H9 (cell line): ENCODE measurements around the gene SIGLEC11. TPM values are rescaled to one million over a fixed set of nuclear protein-coding genes. Genes with fewer than 3 reads are reported as not detected.

Experiments
- DNase-seq: peaks from one replicate; pipeline ENCODE4 v3.0.0-alpha.2; 2017
- H2AFZ ChIP-seq: one replicate; pipeline ENCODE4 v1.6.1; 2013; ENCODE audit warnings: mild to moderate bottlenecking, low read length, control low read depth, moderate library complexity
- H2AK5ac ChIP-seq: 2 replicates; pipeline ENCODE4 v1.6.1; 2013; ENCODE audit warnings: low read length, control low read depth, mixed read lengths; ENCODE audit not compliant: insufficient read length
- H2BK120ac ChIP-seq: one replicate; pipeline ENCODE4 v1.6.1; 2013; ENCODE audit warnings: low read depth, mild to moderate bottlenecking, low read length, control low read depth, inconsistent platforms; ENCODE audit not compliant: poor library complexity, severe bottlenecking
- H2BK12ac ChIP-seq: 2 replicates; pipeline ENCODE4 v1.6.1; 2013; ENCODE audit warnings: low read length, control low read depth, mixed read lengths, low read depth; ENCODE audit not compliant: insufficient read length
- H2BK15ac ChIP-seq: 2 replicates; pipeline ENCODE4 v1.6.1; 2013; ENCODE audit warnings: low read depth, low read length, control low read depth
- H2BK20ac ChIP-seq: one replicate; pipeline ENCODE4 v1.6.1; 2013; ENCODE audit warnings: low read depth, mild to moderate bottlenecking, low read length, control low read depth, inconsistent platforms; ENCODE audit not compliant: poor library complexity, severe bottlenecking
- H2BK5ac ChIP-seq: 2 replicates; pipeline ENCODE4 v1.6.1; 2013; ENCODE audit warnings: low read length, control low read depth, mixed read lengths; ENCODE audit not compliant: insufficient read length
- H3K14ac ChIP-seq: 2 replicates; pipeline ENCODE4 v1.6.1; 2013; ENCODE audit warnings: low read length, control low read depth; ENCODE audit not compliant: insufficient read depth
- H3K18ac ChIP-seq: 2 replicates; pipeline ENCODE4 v1.6.1; 2013; ENCODE audit warnings: low read depth, mild to moderate bottlenecking, mixed read lengths, low read length, control low read depth; ENCODE audit not compliant: insufficient read length
- H3K23ac ChIP-seq: 2 replicates; pipeline ENCODE4 v1.6.1; 2013; ENCODE audit warnings: low read length, control low read depth, mixed read lengths, low read depth; ENCODE audit not compliant: insufficient read length
- H3K23me2 ChIP-seq: 2 replicates; pipeline ENCODE4 v1.6.1; 2013; ENCODE audit warnings: low read depth, mild to moderate bottlenecking, mixed read lengths, low read length, control low read depth; ENCODE audit not compliant: insufficient read length, poor library complexity, severe bottlenecking
- H3K27ac ChIP-seq: 2 replicates; pipeline ENCODE4 v1.5.1; 2013; ENCODE audit warnings: low read length, control low read depth, mixed read lengths, low read depth; ENCODE audit not compliant: insufficient read length
- H3K27me3 ChIP-seq: 2 replicates; pipeline ENCODE4 v1.6.1; 2013; ENCODE audit warnings: low read length, control low read depth, inconsistent platforms; ENCODE audit not compliant: insufficient read depth
- H3K4ac ChIP-seq: 2 replicates; pipeline ENCODE4 v1.6.1; 2013; ENCODE audit warnings: low read depth, mild to moderate bottlenecking, control low read depth, inconsistent platforms, low read length, moderate library complexity
- H3K4me1 ChIP-seq: 2 replicates; pipeline ENCODE4 v1.6.1; 2013; ENCODE audit warnings: low read length, control low read depth, inconsistent platforms; ENCODE audit not compliant: insufficient read depth
- H3K4me2 ChIP-seq: 2 replicates; pipeline ENCODE4 v1.6.1; 2013; ENCODE audit warnings: low read length, control low read depth, mixed read lengths; ENCODE audit not compliant: insufficient read length, insufficient read depth
- H3K56ac ChIP-seq: 2 replicates; pipeline ENCODE4 v1.6.1; 2013; ENCODE audit warnings: low read depth, mild to moderate bottlenecking, mixed read lengths, low read length, control low read depth; ENCODE audit not compliant: insufficient read length
- H3K79me1 ChIP-seq: 2 replicates; pipeline ENCODE4 v1.6.1; 2013; ENCODE audit warnings: low read depth, mild to moderate bottlenecking, moderate library complexity, low read length, control low read depth, inconsistent platforms; ENCODE audit not compliant: insufficient read depth, poor library complexity, severe bottlenecking
- H3K79me2 ChIP-seq: 2 replicates; pipeline ENCODE4 v1.6.1; 2013; ENCODE audit warnings: low read length, control low read depth, inconsistent platforms; ENCODE audit not compliant: insufficient read depth
- H3K9ac ChIP-seq: 2 replicates; pipeline ENCODE4 v1.6.1; 2013; ENCODE audit warnings: low read length, control low read depth, mixed read lengths; ENCODE audit not compliant: insufficient read length; ENCODE audit errors: extremely low read depth
- H3K9me3 ChIP-seq: one replicate; pipeline ENCODE4 v1.6.1; 2013; ENCODE audit warnings: low read depth, low read length, inconsistent platforms; ENCODE audit not compliant: control insufficient read depth
- H3T11ph ChIP-seq: one replicate; pipeline ENCODE4 v1.6.1; 2013; ENCODE audit warnings: mild to moderate bottlenecking, low read length, control low read depth, inconsistent platforms
- H4K20me1 ChIP-seq: one replicate; pipeline ENCODE4 v1.6.1; 2013; ENCODE audit not compliant: control insufficient read depth, insufficient read length, insufficient read depth
- H4K5ac ChIP-seq: 2 replicates; pipeline ENCODE4 v1.6.1; 2013; ENCODE audit warnings: low read depth, mild to moderate bottlenecking, mixed read lengths, low read length, control low read depth; ENCODE audit not compliant: insufficient read length
- H4K8ac ChIP-seq: replicated peaks from 2 replicates; pipeline ENCODE4 v1.6.1; 2013; ENCODE audit warnings: low read length, control low read depth, mixed read lengths, low read depth; ENCODE audit not compliant: insufficient read length
- H4K91ac ChIP-seq: 2 replicates; pipeline ENCODE4 v1.6.1; 2013; ENCODE audit warnings: low read depth, mild to moderate bottlenecking, moderate library complexity, mixed read lengths, low read length, control low read depth; ENCODE audit not compliant: insufficient read length
- H3K27ac Mint-ChIP-seq, 3 experiments: 2 replicates in 2 of 3; 3 replicates in 1 of 3; pipeline ENCODE4 v1.8.0; 2020 to 2021; ENCODE audit warnings: mixed read lengths in 3 of 3, mild to moderate bottlenecking in 1 of 3, moderate library complexity in 1 of 3
- H3K27me3 Mint-ChIP-seq: 2 replicates; pipeline ENCODE4 v1.8.0; 2021; ENCODE audit warnings: low read depth, mild to moderate bottlenecking, moderate library complexity, mixed read lengths
- H3K36me3 Mint-ChIP-seq, 3 experiments: 2 replicates in 2 of 3; 3 replicates in 1 of 3; pipeline ENCODE4 v1.8.0; 2020 to 2021; ENCODE audit warnings: low read depth in 3 of 3, mixed read lengths in 3 of 3; ENCODE audit not compliant: insufficient read depth in 1 of 3
- H3K4me1 Mint-ChIP-seq, 2 experiments: 2 replicates each; pipeline ENCODE4 v1.8.0; 2020; ENCODE audit warnings: mixed read lengths in 2 of 2
- H3K4me3 Mint-ChIP-seq, 2 experiments: 2 replicates in 1 of 2; 3 replicates in 1 of 2; pipeline ENCODE4 v1.8.0; 2020 to 2021; ENCODE audit warnings: mild to moderate bottlenecking in 2 of 2, mixed read lengths in 2 of 2, moderate library complexity in 1 of 2
- H3K9me3 Mint-ChIP-seq, 2 experiments: 2 replicates in 1 of 2; 3 replicates in 1 of 2; pipeline ENCODE4 v1.8.0; 2020; ENCODE audit warnings: mild to moderate bottlenecking in 2 of 2, mixed read lengths in 2 of 2, moderate library complexity in 1 of 2
- CTCF ChIP-seq: fragments of 200-600 bp; sonication (generic); conservative IDR thresholded peaks from 3 replicates; pipeline ENCODE4 v1.8.0; 2021; ENCODE audit warnings: antibody characterized with exemption, mild to moderate bottlenecking
- WGBS: extraction: QIAGEN DNeasy Blood & Tissue Kit; methylation state at CpG from one replicate; pipeline ENCODE4 v1.1.7; 2013; ENCODE audit warnings: missing lambda C conversion rate, low lambda C conversion rate, mixed read lengths; ENCODE audit not compliant: insufficient read length; ENCODE audit errors: extremely low coverage; 5-methylcytosine and 5-hydroxymethylcytosine counted together
- total RNA-seq: library from RNA; stranded (reverse); gene quantifications from 2 replicates; pipeline ENCODE4 v1.2.1, GENCODE V29; 2021

The SIGLEC11 gene
- total RNA-seq, 1 experiment from 2014 or later = not detected

- no peak overlapping the region for H2BK20ac ChIP-seq
- no peak overlapping the region for H3K23ac ChIP-seq
- H3K56ac ChIP-seq = no peak overlapping the region
- Mint-ChIP-seq H3K27ac (no peak overlapping the region), H3K4me3 (no peak overlapping the region; a peak in 1 of 5 replicates), H3K36me3 (peaks cover 0 to 3% (median under 1%) of the 10 kb centered on the region in 3 experiments; a peak in 2 of 7 replicates), H3K4me1 (no peaks in the 10 kb centered on the region), H3K9me3 (no peaks in the 10 kb centered on the region), H3K27me3 (peaks cover 6% of the 10 kb centered on the region)
- H3K27ac ChIP-seq = no peak overlapping the region
- no peaks in the 10 kb centered on the region for H3K27me3 ChIP-seq
- no peak overlapping the region for H2BK120ac ChIP-seq
- H3K79me2 ChIP-seq = no peaks in the 10 kb centered on the region
- no peak overlapping the region for H3K18ac ChIP-seq
- H2BK5ac ChIP-seq = no peak overlapping the region
- H4K8ac ChIP-seq = no peak overlapping the region
- H2AFZ ChIP-seq = no peak overlapping the region
- no peak overlapping the region for H2AK5ac ChIP-seq
- no peak for TF ChIP-seq CTCF
- no peak overlapping the region for H3K4me2 ChIP-seq
- no peak overlapping the region for H3K4ac ChIP-seq
- H3K9me3 ChIP-seq = no peaks in the 10 kb centered on the region
- H2BK12ac ChIP-seq = no peak overlapping the region
- no peak overlapping the region for H3K14ac ChIP-seq
- no CpG with 5 or more reads among the region's 3 CpGs for WGBS
- H2BK15ac ChIP-seq = no peak overlapping the region
- no peak for DNase-seq
- no peaks in the 10 kb centered on the region for H3K23me2 ChIP-seq
- no peaks in the 10 kb centered on the region for H3K4me1 ChIP-seq
- H3K79me1 ChIP-seq = no peaks in the 10 kb centered on the region
- no peaks in the 10 kb centered on the region for H4K20me1 ChIP-seq
- H4K91ac ChIP-seq = no peak overlapping the region
- H3T11ph ChIP-seq = no peak overlapping the region
- H4K5ac ChIP-seq = no peak overlapping the region
- no peak overlapping the region for H3K9ac ChIP-seq
Measured at GRCh38 chr19:49976496-49976895, 15.5 kb upstream of the SIGLEC11 start.
